Measurements from ENCODE around the gene SIK2.

The SIK2 gene

DNA sequence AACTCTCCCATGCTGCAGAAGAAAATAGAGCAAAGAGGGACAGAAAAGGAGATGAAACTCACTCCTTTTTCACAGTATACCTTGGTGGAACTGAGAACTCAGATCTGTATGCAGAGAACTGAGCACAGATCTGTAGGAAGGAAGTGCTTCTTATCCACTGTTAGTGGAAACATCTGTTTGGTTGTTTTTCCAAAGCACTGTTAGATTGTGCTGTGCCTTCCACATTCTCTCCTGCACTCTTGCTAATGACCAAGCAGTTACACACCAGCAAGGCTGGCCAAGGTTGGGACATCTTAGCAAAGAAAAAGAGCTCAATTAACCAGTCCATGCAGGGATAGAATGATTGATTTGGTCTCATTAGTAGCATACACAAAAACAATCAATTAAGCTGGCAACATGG is 20.1 kb upstream of the SIK2 start:
- no peak for DNase-seq (ENCODE audit: low read depth)

DNA sequence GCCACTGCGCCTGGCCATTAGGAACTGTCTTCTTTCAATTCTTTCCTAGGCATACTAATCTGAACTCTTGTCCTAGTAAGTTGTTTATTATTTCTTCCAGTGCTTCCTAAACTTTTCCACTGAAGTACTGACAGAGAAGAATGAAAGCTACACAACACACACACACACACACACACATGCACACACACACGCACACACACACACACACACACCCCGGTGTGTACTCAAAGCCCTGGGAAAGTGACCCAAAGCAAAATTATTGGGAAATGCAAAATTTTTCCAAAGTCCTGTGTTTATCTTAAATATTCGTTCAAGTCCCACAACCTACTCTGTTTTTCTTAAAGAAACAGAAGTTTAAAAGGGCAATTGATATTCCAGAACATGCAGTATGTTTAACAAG is 19.4 kb upstream of the SIK2 start:
- DNase-seq (ENCODE audit: low read depth): no peak

DNA sequence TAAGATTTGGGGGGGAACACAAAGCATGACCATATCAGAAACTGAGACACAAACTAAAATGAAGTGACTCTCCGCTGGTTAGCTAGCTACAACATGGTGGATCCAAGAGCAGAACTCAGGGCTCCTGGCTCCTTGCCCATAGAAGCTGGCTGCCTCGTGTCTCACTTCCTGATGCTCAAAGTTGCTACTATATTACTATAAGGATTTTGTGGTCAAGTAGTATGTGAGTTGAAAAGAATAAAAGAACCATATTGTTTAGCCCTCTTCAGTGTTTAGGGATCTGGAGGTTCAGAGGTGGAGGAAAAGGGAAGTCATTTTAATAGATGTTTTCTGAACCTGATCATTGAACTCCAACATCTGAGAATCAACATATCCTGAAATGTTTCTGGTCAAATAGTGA is 16.9 kb upstream of the SIK2 start:
- no peak for DNase-seq (ENCODE audit: low read depth)

DNA sequence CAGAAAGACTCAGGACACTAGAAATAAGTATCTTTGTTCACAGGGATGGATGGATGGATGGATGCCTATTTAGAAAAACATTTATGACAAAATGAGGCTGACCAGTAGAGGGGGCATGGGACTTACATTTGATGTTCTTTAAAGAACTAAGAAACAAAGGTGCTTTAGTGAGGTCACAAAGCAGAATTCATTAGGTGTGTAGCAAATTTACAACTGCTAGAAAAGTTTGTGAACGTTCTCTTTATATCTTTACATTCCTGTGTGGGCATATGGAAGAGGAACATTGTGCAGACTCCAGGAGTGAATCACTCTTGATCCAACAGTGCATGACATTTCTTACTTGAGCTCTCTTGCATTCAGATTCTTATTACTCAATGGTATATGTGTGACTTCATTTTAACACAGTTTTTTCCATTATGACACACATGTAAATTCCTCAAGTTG is 15.8 kb upstream of the SIK2 start:
- DNase-seq (ENCODE audit: low read depth): no peak

DNA sequence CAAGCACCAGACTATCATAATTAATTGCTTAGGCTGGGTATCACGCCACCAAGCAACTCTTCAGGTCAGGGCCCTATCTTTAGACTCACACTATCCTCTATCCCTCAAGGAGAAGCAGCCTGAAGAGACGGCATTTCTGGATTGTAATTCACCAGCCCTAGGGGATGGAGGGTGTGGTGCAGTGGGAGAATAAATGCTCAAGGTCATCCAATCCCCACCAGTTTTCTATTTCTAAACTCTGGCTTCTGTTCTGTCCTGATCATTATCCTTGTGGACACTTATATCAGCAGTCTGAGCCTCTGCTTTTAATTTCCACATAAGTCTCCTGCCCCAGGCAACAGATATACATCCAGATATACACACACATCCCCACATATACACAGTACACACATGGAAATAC is 13.1 kb upstream of the SIK2 start:
- no peak for DNase-seq (ENCODE audit: low read depth)

DNA sequence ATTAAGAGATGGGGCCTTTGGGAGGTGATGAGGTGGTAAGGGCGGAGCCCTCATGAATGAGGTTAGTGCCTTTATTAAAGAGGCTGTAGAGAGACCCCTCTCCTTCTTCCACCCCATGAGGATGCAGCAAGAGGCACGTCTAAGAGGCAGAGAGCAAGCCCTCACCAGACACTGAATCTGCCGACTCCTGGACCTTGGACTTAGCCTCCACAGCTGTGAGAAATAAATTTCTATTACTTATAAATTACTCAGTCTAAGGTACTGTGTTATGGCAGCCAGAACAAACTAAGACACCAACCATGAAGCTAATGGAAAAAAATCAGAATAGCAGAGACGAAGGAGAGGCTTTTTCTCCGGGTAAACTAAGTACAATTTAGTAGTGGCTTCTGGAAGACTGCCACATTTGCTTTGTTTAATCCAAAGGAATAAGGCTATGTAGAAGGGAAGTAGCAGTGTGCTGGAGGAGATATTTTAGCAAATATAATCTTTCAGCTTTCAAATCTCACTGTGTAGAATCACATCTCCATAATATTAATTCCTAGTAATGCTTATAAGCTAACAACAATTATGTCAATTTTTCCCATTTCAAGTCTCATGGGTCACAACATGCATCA is 12.3 kb upstream of the SIK2 start:
- DNase-seq (ENCODE audit: low read depth): no peak

DNA sequence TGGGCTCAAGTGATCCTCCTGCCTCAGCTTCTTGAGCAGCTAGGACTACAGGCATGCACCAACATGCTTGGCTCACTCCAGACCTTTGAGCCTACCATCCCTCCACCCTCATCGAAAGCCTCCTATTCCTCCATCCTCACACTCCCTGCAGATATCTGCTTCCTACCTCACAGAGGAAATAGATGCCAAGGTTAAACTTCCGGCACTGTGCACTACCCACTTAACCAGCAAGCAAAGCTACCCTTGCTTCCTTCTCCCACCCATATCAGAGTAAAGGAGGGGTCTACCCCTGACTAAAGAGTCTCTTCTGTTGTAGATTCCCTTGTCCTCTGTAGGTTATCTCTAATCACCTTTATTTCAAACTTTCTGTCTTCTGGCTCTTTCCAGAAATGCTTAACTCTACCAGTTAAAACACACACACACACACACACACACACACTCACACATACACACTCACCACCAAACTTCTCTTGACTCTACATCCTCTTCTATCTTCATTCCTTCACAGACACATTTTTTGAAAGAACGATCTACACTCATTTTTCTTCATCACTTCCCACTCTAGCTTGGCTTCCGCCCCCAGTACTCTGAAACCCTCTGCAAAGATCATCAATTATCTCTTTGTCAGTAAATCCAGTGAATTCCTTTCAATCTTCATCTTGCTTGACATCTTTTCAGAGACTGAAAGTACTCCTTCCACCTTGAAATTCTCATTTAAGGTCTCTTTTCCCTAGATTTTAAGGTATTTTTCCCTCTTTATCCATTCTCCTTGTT is 10.9 kb upstream of the SIK2 start:
- DNase-seq (ENCODE audit: low read depth): no peak

DNA sequence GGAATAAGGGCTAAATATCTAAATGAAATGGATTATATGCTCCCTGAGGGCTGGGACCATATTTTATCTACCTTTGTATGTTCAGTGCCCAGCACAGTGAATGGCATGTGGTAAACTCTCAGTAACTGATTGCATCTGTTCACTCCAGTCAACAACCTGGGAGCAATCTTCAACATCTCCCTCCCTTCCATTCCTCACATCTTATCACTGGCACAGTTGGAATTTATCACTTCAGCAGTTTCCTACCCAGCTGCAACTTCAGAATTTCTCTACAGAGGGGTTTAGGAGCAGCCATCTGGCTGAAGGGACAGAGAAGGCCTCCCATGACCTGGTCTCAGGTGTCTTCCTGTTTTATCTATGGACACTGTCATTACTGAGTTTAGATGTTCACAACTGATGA is 9.8 kb upstream of the SIK2 start:
- DNase-seq (ENCODE audit: low read depth): no peak

DNA sequence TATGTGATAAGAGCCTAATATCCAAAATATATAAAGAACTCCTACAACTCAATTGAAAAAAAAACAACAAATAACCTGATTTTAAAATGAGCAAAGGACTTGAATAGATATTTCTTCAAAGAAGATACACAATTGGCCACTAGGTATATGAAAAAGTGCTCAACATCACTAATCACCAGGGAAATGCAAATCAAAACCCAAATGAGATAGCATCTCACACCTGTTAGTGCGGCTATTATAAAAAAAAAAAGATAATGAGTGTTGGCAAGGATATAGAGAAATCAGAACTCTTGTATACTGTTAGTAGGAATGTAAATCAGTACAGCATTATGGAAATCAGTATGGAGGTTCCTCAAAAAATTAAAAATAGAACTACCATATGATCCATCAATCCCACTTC is 5.9 kb upstream of the SIK2 start:
- no peak for DNase-seq (ENCODE audit: low read depth)

DNA sequence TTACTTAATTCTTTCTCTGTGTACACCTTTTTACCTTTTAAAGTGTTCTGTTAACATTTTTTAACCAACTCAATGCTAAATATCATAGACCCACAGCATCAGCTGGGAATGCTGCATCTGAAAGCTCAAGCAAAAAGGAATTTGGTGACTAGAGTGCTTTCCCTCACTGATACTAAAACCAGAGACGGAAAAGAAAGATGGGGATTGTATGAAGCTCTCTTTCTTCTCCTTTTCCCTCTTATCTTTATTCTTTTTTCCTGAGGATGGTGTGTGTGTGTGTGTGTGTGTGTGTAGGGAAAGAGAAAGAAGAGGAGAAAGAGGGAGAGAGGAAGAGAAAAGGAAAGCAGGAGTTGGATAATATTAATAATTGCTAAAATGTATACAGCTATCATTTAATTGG is 4.1 kb upstream of the SIK2 start:
- no peak for DNase-seq (ENCODE audit: low read depth)

DNA sequence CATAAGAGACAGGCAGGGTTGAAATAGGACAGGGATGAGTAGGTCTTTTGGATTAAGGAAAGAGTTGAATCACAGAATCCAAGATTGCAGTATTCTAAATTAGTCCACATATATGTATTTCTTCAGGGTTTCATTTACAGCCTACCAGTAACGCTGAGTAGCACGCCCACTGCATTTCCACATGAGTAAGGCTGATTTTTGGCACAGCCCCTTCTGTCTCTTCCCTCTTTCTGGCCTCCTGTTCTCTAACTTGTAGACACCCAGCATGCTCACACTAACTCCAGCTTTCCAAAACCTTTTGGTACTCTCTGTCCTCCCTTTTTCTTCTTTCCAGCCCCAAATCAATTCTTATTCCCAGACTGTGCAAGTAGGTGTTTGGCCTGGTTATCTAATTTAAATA is 3.7 kb upstream of the SIK2 start:
- no peak for DNase-seq (ENCODE audit: low read depth)

DNA sequence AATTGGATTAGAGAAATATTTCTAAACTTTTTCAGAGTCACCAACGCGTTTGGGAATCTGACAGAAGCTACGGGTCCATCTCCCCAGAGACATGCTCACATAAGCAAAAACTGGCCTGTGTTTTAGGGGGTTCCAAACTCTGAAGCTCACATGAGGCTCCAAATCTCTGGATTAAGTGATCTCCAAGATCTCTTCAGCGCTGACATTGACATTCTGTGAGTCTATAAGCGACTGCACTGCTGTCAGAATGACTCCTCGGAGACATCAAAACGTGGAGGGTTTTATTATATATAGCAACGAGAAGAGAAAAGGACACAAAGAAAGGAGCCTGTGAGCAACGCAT is 642 bp upstream of the SIK2 start:
- DNase-seq (ENCODE audit: low read depth): no peak

DNA sequence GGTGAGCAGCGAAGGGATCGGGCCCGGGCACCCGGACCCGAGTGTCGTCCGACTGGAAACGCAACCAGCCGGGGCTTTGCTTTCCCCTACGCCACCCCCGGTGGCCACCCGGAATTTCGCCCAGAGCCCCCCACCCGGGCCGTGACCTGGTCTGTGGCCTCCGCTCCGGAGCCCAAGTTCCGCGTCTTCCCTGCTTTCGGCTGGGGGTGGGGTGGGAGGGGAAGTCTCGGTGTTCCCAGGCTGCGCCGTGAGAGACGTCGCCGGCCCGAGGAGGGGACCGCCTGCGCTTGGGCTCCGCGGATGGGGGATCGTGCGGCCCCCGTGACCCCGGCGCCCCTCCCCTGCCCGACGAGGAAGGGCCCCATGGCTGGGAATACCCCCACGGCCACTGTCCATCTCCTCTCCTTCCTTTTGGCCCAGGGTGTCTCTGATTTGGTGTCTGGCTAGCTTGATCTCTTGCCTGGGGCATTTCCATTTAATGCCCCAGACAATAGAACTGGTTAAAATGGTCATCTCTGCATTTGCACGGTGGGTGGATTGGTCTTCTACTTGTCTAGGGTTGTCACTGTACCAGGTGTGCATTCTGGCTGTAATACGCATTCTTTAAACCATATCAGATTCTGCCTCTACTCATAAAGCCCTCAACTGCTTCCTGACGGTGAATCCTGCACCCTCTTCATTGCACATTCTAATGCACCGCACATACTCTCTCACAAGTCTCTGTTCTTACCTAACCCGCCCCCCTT is 789 bp downstream of the SIK2 start:
- no peak for DNase-seq (ENCODE audit: low read depth)

DNA sequence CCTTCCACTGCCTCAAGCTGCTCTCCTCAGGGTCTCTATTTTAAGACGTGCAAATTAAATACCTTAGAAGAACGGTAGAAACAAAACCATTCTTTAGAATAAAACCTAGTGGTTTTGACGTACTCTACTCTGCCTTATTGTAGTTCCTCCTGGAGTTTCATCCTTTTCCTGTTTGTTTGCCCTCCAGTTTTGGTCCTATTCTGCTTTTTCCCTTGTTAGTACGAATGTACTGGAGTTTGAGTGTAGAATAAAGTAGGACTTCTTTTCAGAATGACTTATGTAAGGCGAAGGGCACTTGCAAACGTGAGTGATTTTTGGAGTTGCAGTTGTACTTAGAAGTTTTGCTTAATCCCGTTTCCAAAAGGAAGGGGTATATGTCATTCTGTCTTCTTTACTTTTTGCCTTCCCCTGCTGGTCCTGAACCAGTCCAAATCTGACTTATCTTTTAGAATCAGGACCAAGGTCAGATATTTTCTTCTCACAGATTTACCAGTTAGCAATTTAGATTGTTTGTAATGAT is 1.4 kb downstream of the SIK2 start:
- DNase-seq (ENCODE audit: low read depth): no peak

DNA sequence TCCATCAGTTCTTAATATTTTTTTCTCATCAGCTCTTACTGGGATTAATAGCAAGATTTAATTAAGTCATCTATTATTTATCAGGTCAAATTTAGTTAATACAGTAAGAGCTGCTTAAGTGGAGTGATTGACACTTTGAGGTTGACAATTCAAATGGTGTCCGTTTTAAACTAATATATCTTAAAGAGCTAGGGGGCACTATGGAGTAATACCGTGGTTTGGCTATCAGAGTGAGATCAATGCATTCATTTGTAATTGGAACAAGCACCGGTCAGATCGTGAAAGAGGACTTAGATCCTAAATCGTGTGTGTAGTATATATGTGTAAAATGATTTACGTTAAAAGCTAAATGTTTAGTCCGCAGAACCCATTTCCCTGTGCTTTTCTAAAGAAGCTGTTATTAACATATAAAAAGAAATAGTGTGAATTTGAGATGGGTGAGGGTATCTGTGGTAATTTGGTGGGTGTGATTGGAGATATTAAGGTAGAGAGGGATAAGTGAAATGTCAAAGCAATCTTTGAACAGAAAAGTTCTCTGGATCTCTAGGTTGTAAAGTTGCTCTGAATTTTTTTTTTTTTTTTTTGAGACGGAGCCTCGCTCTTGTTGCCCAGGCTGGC is 2.3 kb downstream of the SIK2 start:
- DNase-seq (ENCODE audit: low read depth): no peak

DNA sequence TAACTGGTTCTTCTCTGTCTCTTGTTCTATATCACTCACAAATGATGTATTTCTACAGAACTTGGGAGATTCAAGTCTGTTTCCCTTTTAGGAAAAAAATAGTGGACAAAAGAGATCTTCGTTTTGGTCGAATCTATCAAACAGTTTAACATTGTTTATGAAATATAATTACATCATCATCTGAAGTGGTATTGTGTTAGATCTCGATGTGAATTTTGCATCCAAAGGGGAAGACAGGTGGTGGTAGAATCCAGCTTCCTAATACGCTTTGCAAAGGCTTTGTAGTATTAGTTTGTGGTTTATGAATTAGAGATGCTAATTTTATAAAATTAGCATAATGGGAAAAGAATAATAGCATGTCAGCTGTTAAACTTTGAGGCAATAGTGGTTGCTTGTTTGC is 3.4 kb downstream of the SIK2 start:
- DNase-seq (ENCODE audit: low read depth): no peak

DNA sequence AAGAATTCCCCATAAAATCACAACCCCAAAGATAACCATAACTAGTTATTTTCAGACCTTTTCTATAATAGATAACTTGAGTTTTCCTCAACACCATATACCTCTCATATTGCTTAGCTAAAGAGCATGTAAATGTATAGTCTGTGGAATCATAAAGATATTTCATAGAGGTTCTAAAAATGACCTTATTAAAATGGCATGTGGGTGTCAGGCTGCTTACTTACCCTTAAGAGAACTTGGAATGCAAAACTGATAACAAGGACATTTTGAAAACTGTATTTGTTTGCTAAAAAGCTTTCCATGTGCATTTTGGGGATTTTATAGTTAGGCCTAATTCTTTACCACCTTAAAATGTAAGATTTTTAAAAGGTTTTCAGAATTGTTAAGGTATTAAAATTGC is 4.7 kb downstream of the SIK2 start:
- no peak for DNase-seq (ENCODE audit: low read depth)

DNA sequence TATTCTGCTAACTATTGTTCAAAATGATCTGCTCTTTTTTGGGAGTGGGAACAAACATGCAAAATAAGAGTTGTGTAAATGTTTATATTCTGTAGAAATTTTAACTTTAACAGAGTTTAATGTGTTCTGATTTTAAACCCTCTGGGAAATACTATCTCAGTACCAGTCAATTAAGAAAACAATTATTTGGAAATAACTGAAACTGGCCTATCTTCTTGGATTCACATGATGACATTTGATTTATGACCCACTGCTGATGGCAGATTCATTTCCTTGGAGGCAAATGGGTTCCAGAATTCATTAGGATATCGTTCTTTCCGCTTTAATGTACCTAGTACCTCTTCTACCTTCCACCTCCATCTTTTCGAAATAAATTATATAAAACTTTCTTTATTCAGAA is 5.5 kb downstream of the SIK2 start:
- no peak for DNase-seq (ENCODE audit: low read depth)

DNA sequence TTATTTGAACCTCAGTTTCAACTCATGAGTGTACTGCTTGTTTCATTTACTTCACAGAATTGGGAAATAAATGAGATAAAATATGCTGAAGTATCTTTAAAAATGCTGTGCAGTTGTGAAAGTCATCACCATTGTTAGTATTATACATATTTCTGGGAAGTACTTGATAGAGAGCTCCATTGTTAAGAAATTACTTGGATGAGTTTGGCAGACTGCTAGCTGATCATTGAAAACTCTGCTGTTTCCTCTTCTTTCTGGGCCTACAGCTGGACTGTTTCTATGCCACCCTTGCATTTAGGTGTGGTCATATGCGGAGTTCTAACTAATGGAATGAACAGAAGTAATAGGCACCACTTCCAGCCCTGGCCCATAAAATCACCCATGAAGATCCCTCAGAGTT is 10.0 kb downstream of the SIK2 start:
- DNase-seq (ENCODE audit: low read depth): no peak

DNA sequence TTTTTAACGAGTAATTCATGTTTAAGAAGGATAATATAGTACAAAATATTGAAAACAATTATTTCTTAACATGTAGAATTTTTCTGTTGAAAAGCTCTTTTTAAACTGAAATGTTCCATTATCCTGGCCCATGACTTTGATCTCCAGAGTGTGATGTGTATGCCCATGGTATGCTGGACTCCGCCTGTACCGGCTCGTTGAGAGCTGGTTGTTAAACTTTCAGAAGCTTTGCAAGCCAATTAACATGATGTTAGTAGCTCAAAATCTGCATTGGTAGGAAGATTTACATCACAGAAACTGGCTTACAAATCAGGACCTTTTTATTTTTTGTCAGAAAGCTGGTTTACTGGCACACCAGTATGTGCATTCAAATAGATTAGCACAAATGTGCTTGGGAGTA is 15.0 kb downstream of the SIK2 start:
- DNase-seq (ENCODE audit: low read depth): no peak

DNA sequence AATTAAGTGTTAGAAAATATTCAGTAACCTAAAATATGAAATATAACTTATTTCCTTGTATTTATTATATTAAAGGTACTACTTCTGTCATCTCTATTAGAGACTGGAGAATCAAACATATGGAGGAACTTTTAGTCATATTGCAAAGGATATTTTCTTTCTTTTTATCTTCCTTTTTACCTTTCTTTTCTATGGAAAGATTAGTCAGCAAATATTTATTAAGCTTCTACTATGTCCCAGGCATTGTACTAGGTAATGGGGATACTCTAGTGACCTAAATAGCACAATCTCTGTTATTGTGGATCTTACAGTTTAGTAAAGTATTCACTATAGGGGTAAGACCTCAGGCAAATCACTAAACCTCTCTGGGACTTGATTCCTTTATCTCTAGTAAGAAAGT is 18.3 kb downstream of the SIK2 start:
- DNase-seq (ENCODE audit: low read depth): no peak

DNA sequence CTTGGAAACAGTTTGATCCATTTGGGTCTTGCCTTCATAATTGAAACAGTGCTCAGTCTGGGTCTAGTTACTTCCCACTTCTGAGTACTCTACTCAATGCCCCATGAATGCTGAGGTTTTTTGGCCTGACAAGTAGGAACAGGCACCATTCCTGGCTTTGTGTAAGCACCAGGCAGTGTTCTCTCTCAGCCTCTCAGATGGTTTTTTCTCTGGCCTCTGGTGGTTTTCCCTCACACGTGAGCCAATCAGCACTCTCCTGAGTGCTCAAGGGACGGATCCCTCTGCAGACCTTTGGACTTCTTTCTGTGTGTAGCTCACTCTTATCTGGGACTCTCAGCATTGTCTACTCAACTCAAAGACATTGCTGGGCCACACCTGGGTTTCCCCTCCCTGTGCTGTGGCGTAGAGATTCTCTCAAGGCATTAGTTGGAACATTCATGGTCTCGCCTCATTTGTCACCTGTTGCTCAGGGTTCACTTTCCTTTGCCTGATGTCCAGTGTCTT is 21.3 kb downstream of the SIK2 start:
- DNase-seq (ENCODE audit: low read depth): no peak

DNA sequence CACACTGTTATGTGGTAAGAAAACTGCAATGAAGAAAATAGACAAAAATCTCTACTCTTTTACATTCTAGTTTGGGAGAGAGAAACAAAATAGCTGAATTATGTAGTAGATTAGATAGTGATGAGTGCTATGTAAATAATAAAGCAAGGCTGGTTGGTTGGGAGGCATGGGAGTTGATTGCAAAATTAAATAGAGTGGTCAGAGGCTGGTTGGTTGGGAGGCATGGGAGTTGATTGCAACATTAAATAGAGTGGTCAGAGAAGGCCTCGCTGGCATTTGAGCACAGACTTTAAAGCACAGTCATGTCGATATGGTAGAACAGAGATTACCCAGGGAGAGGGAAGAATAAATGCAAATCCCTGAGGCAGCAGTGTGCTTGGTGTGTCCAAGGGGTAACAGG is 22.4 kb downstream of the SIK2 start:
- no peak for DNase-seq (ENCODE audit: low read depth)

All from stimulated activated CD8-positive, alpha-beta memory T cell treated with anti-CD3 and anti-CD28 coated beads, Interleukin-4, amount 100 ng/mL, for 24 hours (primary cell).